Subcutaneous abdominal adipose tissue (tissue), 5 donors: ENCODE results near the gene WT1.
"Not testable (repeated sequence)": the region's sequence is repeated elsewhere in the genome, so short reads cannot be mapped to it uniquely, and the experiment has no call there.

Experiments
- H3K27ac ChIP-seq: one replicate; pipeline ENCODE4 v1.7.0; 2013; ENCODE audit warnings: low read depth, mild to moderate bottlenecking, inconsistent platforms, low read length, moderate library complexity
- H3K27me3 ChIP-seq, 5 donors: one replicate each; pipeline ENCODE4 v1.7.0; 2013; ENCODE audit warnings: low read length in 5 of 5, inconsistent platforms in 1 of 5; ENCODE audit not compliant: control insufficient read depth in 5 of 5, insufficient read depth in 4 of 5
- H3K36me3 ChIP-seq, 5 donors: one replicate each; pipeline ENCODE4 v1.7.0; 2013; ENCODE audit warnings: low read length in 5 of 5; ENCODE audit not compliant: control insufficient read depth in 5 of 5, insufficient read depth in 5 of 5
- H3K4me1 ChIP-seq, 5 donors: one replicate each; pipeline ENCODE4 v1.7.0; 2013; ENCODE audit warnings: low read length in 5 of 5, mild to moderate bottlenecking in 3 of 5, moderate library complexity in 1 of 5; ENCODE audit not compliant: control insufficient read depth in 5 of 5, insufficient read depth in 5 of 5
- H3K4me3 ChIP-seq, 5 donors: one replicate each; pipeline ENCODE4 v1.7.0; 2013; ENCODE audit warnings: low read length in 5 of 5, low read depth in 1 of 5
- H3K9ac ChIP-seq, 5 donors: one replicate each; pipeline ENCODE4 v1.7.0; 2013; ENCODE audit warnings: low read length in 5 of 5, mild to moderate bottlenecking in 4 of 5, moderate library complexity in 3 of 5
- H3K9me3 ChIP-seq, 5 donors: one replicate each; pipeline ENCODE4 v1.7.0; 2013; ENCODE audit warnings: low read length in 5 of 5; ENCODE audit not compliant: control insufficient read depth in 5 of 5
- donor health status: healthy.
- donor health status: healthy.
- donor health status: healthy.
- donor health status: healthy.
- donor health status: healthy.

WT1 gene

DNA sequence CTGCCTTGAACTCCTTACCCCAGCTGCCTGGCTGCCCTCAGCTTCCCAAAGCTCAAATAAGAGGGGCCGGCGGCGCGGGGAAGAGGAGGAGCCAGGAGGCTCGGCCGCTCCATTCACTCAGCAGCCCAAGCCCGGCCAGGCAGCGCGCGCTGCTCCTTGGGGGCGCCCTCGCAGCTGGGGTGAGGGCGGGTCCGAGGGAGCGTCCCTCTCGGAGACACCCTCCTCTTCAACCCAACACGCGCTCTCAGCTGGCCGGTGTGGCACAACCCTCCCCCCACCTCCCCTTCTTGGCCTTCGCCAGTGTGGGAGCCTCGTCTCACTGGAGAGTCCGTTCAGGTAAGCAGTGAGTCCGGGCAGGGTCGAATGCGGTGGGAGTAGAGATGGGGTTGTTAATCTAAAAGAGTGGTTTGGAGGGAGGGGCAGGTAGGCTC, at the start of gene WT1:
Gene WT1 (minus strand): TSS at position 29 of the 431 bp plus-strand sequence.
- H3K4me3 ChIP-seq = peak within 1 kb of the TSS in 4 of 5 donors; percentile 15 to 51 (median 39)
- H3K27ac ChIP-seq = no peak within 1 kb of the TSS
- H3K9ac ChIP-seq = no peak within 1 kb of the TSS
- no peaks in the 10 kb centered on the region for H3K36me3 ChIP-seq
- no peaks in the 10 kb centered on the region for H3K9me3 ChIP-seq
- H3K4me1 ChIP-seq = peaks cover 0 to 57% (median 49%) of the 10 kb centered on the region in 5 donors
- H3K27me3 ChIP-seq = peaks cover 46 to 83% (median 76%) of the 10 kb centered on the region in 5 donors

- Histone ChIP-seq H3K36me3 (no peaks in the 10 kb centered on the region), H3K27me3 (peaks cover 0 to 6% (median 0%) of the 10 kb centered on the region in 5 donors), H3K27ac (no peak overlapping the region), H3K4me1 (no peaks in the 10 kb centered on the region), H3K4me3 (no peak overlapping the region), H3K9me3 (no peaks in the 10 kb centered on the region), H3K9ac (no peak overlapping the region)
These were observed 44.0 kb upstream of the WT1 start for GRCh38 chr11:32479291-32479690.

GRCh38 chr11:32478277-32478731, 43.0 kb upstream of the WT1 start:
- Histone ChIP-seq H3K4me1 (no peaks in the 10 kb centered on the region), H3K27ac (no peak overlapping the region), H3K4me3 (no peak overlapping the region), H3K36me3 (no peaks in the 10 kb centered on the region), H3K27me3 (peaks cover 0 to 6% (median 0%) of the 10 kb centered on the region in 5 donors), H3K9ac (no peak overlapping the region), H3K9me3 (no peaks in the 10 kb centered on the region)

DNA sequence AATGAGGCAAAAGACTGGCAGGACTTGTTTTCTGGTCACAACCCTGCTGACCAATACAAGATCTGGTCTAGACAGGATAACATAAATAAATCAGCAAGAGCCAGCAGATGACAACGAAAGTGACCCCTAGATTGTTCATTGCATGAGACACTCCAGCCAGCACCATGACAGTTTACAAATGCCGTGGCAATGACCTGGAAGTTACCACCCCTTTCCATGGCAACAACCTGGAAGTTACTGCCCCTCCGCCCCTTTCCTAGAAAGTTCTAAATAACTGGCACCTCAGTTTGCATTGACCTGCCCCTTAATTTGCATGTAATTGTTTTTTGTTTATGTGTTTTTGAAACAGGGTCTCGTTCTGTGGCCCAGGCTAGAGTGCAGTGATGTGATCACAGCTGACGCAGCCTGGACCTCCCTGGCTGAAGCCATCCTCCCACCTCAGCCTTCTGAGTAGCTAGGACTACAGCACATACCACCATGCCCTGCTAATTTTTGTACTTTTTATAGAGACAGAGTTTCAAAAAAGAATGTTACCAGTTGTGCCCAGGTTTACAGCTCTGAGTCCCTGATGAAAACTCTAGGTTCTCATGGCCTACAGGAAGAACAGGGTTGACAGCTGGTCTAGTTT, 38.1 kb upstream of the WT1 start:
- H3K4me3 ChIP-seq = no peak overlapping the region
- H3K27me3 ChIP-seq = no peaks in the 10 kb centered on the region
- no peaks in the 10 kb centered on the region for H3K36me3 ChIP-seq
- no peak overlapping the region for H3K9ac ChIP-seq
- H3K9me3 ChIP-seq = no peaks in the 10 kb centered on the region
- no peaks in the 10 kb centered on the region for H3K4me1 ChIP-seq
- no peak overlapping the region for H3K27ac ChIP-seq

DNA sequence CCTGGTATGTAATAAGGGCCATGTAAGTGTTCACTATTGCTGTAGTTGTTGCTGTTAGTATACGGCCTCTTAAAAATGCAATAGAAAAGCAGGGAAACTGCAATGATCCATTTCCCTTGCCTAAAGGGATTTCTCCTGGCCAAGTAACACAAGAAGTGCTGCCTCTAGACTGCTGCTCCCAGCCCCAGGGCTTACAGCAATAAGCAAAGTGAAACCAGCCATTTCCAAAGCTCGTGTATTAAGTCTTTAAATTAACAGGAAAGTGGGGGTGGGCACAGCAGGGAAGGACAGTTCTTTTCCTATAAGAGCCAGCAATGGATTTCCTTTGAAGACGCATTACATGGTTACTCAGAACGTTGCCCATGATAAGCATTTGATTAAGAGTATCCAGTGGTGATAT, 36.9 kb upstream of the WT1 start:
- Histone ChIP-seq H3K27ac (no peak overlapping the region), H3K36me3 (no peaks in the 10 kb centered on the region), H3K9me3 (no peaks in the 10 kb centered on the region)

DNA sequence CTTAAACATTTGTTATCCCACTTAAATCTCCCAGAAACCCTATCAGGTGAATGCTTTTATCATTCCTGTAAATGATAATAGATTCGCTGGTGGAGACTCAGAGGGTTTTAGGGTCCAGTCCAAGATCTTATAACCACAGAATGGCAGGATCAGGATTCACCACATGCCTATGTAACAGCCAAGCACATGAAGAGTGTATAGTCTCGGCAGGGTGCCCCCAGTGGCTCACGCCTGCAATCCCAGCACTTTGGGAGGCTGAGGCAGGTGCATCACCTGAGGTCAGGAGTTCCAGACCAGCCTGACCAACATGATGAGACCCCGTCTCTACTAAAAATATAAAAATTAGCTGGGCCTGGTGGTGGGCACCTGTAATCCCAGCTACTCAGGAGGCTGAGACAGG, 36.2 kb upstream of the WT1 start:
- H3K36me3 ChIP-seq, H3K9me3 ChIP-seq, H3K4me3 ChIP-seq, H3K4me1 ChIP-seq, H3K27ac ChIP-seq, H3K27me3 ChIP-seq, H3K9ac ChIP-seq: not testable (repeated sequence)

More for the DNA sequence above, 36.9 kb upstream of the WT1 start:
- Histone ChIP-seq H3K4me3 (no peak overlapping the region), H3K4me1 (no peaks in the 10 kb centered on the region), H3K9ac (no peak overlapping the region), H3K27me3 (no peaks in the 10 kb centered on the region)

- Histone ChIP-seq H3K27me3 (peaks cover 0 to 2% (median 0%) of the 10 kb centered on the region in 5 donors), H3K9ac (no peak overlapping the region)
These were observed 34.5 kb upstream of the WT1 start for GRCh38 chr11:32469791-32470190.

GRCh38 chr11:32466279-32466915, 31.1 kb upstream of the WT1 start:
- H3K9ac ChIP-seq = no peak overlapping the region
- no peaks in the 10 kb centered on the region for H3K9me3 ChIP-seq
- no peaks in the 10 kb centered on the region for H3K4me1 ChIP-seq
- no peaks in the 10 kb centered on the region for H3K36me3 ChIP-seq
- no peak overlapping the region for H3K27ac ChIP-seq
- no peak overlapping the region for H3K4me3 ChIP-seq
- peaks cover 0 to 2% (median 0%) of the 10 kb centered on the region in 5 donors for H3K27me3 ChIP-seq

More at GRCh38 chr11:32469791-32470190, 34.5 kb upstream of the WT1 start:
- Histone ChIP-seq H3K27ac (no peak overlapping the region), H3K4me3 (no peak overlapping the region), H3K36me3 (no peaks in the 10 kb centered on the region), H3K4me1 (no peaks in the 10 kb centered on the region), H3K9me3 (no peaks in the 10 kb centered on the region)

- no peak overlapping the region for H3K9ac ChIP-seq
- H3K9me3 ChIP-seq = no peaks in the 10 kb centered on the region
- no peaks in the 10 kb centered on the region for H3K36me3 ChIP-seq
- H3K27ac ChIP-seq = no peak overlapping the region
- peaks cover 0 to 2% (median 0%) of the 10 kb centered on the region in 5 donors for H3K27me3 ChIP-seq
- H3K4me3 ChIP-seq = no peak overlapping the region
- no peaks in the 10 kb centered on the region for H3K4me1 ChIP-seq
These were observed 28.7 kb upstream of the WT1 start for GRCh38 chr11:32464078-32464477.

GRCh38 chr11:32462011-32462690, 26.8 kb upstream of the WT1 start:
- Histone ChIP-seq H3K27me3 (peaks cover 0 to 2% (median 0%) of the 10 kb centered on the region in 5 donors), H3K9ac (no peak overlapping the region), H3K36me3 (no peaks in the 10 kb centered on the region), H3K4me1 (no peaks in the 10 kb centered on the region), H3K27ac (no peak overlapping the region), H3K4me3 (no peak overlapping the region), H3K9me3 (no peaks in the 10 kb centered on the region)
